ENCODE data around the gene FMO4. TPM values are rescaled to one million over a fixed set of nuclear protein-coding genes. Genes with fewer than 3 reads are reported as not detected.
"Not testable (repeated sequence)": the region's sequence is repeated elsewhere in the genome, so short reads cannot be mapped to it uniquely, and the experiment has no call there.

The FMO4 gene
- 1.5 TPM for polyA plus RNA-seq

- H3K4me1 Mint-ChIP-seq, result peaks cover 7 to 21% (median 12%) of the 10 kb centered on the region in 3 donors
- H3K9me3 Mint-ChIP-seq, result no peaks in the 10 kb centered on the region
- peak within 1 kb of the TSS; percentile 60 to 80 (median 72) for H3K4me3 Mint-ChIP-seq
- peaks cover 5% of the 10 kb centered on the region for H3K36me3 Mint-ChIP-seq
- H3K27ac Mint-ChIP-seq, result peak within 1 kb of the TSS; percentile 28 to 86 (median 63)
- no peaks in the 10 kb centered on the region for H3K27me3 Mint-ChIP-seq
Observed at GRCh38 chr1:171313835-171314320, at the start of gene FMO4. Gene FMO4 (plus strand): TSS chr1:171314183. CDS start chr1:171319826, 5,643 bp downstream.

GRCh38 chr1:171265686-171266085 lies 48.3 kb upstream of the FMO4 start:
- Mint-ChIP-seq H3K27me3 (peaks cover 4% of the 10 kb centered on the region), H3K4me3 (no peak overlapping the region), H3K27ac (no peak overlapping the region), H3K9me3 (no peaks in the 10 kb centered on the region), H3K4me1 (no peaks in the 10 kb centered on the region), H3K36me3 (no peaks in the 10 kb centered on the region)

- Mint-ChIP-seq H3K4me1 (no peaks in the 10 kb centered on the region), H3K4me3 (no peak overlapping the region), H3K9me3 (peaks cover 0 to 4% (median 0%) of the 10 kb centered on the region in 3 donors), H3K36me3 (no peaks in the 10 kb centered on the region), H3K27me3 (peaks cover 8% of the 10 kb centered on the region), H3K27ac (no peak overlapping the region)
Observed at GRCh38 chr1:171266930-171267329, 47.1 kb upstream of the FMO4 start.

GRCh38 chr1:171267391-171267790 lies 46.6 kb upstream of the FMO4 start:
- Mint-ChIP-seq H3K36me3 (no peaks in the 10 kb centered on the region), H3K4me3 (no peak overlapping the region), H3K4me1 (no peaks in the 10 kb centered on the region), H3K27ac (no peak overlapping the region), H3K9me3 (peaks cover 0 to 4% (median 0%) of the 10 kb centered on the region in 3 donors), H3K27me3 (peaks cover 8% of the 10 kb centered on the region)

GRCh38 chr1:171270806-171271205 lies 43.2 kb upstream of the FMO4 start:
- Mint-ChIP-seq H3K27ac (no peak overlapping the region), H3K4me3 (no peak overlapping the region), H3K9me3 (peaks cover 0 to 10% (median 0%) of the 10 kb centered on the region in 3 donors), H3K4me1 (no peaks in the 10 kb centered on the region), H3K27me3 (peaks cover 10% of the 10 kb centered on the region), H3K36me3 (no peaks in the 10 kb centered on the region)

- peaks cover 12% of the 10 kb centered on the region for H3K27me3 Mint-ChIP-seq
Observed at GRCh38 chr1:171277534-171277933, 36.4 kb upstream of the FMO4 start.

GRCh38 chr1:171279234-171279633 lies 34.7 kb upstream of the FMO4 start:
- Mint-ChIP-seq H3K4me3 (peak overlapping the region in 1 of 4 donors; percentile 68), H3K27ac (no peak overlapping the region), H3K9me3 (no peaks in the 10 kb centered on the region), H3K36me3 (peaks cover 6% of the 10 kb centered on the region), H3K27me3 (peaks cover 9% of the 10 kb centered on the region), H3K4me1 (peaks cover 6 to 12% (median 8%) of the 10 kb centered on the region in 3 donors)

More at GRCh38 chr1:171277534-171277933, 36.4 kb upstream of the FMO4 start:
- Mint-ChIP-seq H3K4me3 (no peak overlapping the region), H3K4me1 (peaks cover 6 to 12% (median 8%) of the 10 kb centered on the region in 3 donors), H3K36me3 (peaks cover 3% of the 10 kb centered on the region), H3K9me3 (peaks cover 0 to 5% (median 0%) of the 10 kb centered on the region in 3 donors), H3K27ac (no peak overlapping the region)

GRCh38 chr1:171279678-171280077 lies 34.3 kb upstream of the FMO4 start:
- Mint-ChIP-seq H3K4me1 (peaks cover 6 to 12% (median 8%) of the 10 kb centered on the region in 3 donors), H3K27ac (no peak overlapping the region), H3K9me3 (no peaks in the 10 kb centered on the region), H3K27me3 (peaks cover 9% of the 10 kb centered on the region), H3K36me3 (peaks cover 6% of the 10 kb centered on the region), H3K4me3 (peak overlapping the region in 2 of 4 donors; percentile 68 to 73)

GRCh38 chr1:171280599-171280998 lies 33.4 kb upstream of the FMO4 start:
- Mint-ChIP-seq H3K27ac (no peak overlapping the region), H3K4me1 (peaks cover 6 to 12% (median 8%) of the 10 kb centered on the region in 3 donors), H3K9me3 (no peaks in the 10 kb centered on the region), H3K27me3 (peaks cover 14% of the 10 kb centered on the region), H3K4me3 (peak overlapping the region in 1 of 4 donors; percentile 47), H3K36me3 (peaks cover 6% of the 10 kb centered on the region)

- Mint-ChIP-seq H3K4me3 (no peak overlapping the region), H3K9me3 (no peaks in the 10 kb centered on the region), H3K27me3 (peaks cover 7% of the 10 kb centered on the region), H3K27ac (no peak overlapping the region), H3K4me1 (peaks cover 0 to 3% (median 0%) of the 10 kb centered on the region in 3 donors), H3K36me3 (peaks cover 3% of the 10 kb centered on the region)
Observed at GRCh38 chr1:171286032-171286705, 27.8 kb upstream of the FMO4 start.

- H3K27ac Mint-ChIP-seq, result no peak overlapping the region
- peak overlapping the region in 1 of 4 donors; percentile 20 for H3K4me3 Mint-ChIP-seq
- peaks cover 0 to 2% (median 0%) of the 10 kb centered on the region in 3 donors for H3K9me3 Mint-ChIP-seq
- peaks cover 2% of the 10 kb centered on the region for H3K27me3 Mint-ChIP-seq
- H3K36me3 Mint-ChIP-seq, result no peaks in the 10 kb centered on the region
- peaks cover 0 to 3% (median 1%) of the 10 kb centered on the region in 3 donors for H3K4me1 Mint-ChIP-seq
Observed at GRCh38 chr1:171290621-171291020, 23.4 kb upstream of the FMO4 start.

GRCh38 chr1:171292799-171293198 lies 21.2 kb upstream of the FMO4 start:
- Mint-ChIP-seq H3K27ac (no peak overlapping the region), H3K27me3 (peaks cover 4% of the 10 kb centered on the region), H3K9me3 (peaks cover 0 to 3% (median 3%) of the 10 kb centered on the region in 3 donors), H3K4me1 (peaks cover 0 to 1% (median 0%) of the 10 kb centered on the region in 3 donors), H3K4me3 (no peak overlapping the region), H3K36me3 (no peaks in the 10 kb centered on the region)

GRCh38 chr1:171295383-171295782 lies 18.6 kb upstream of the FMO4 start:
- H3K4me1 Mint-ChIP-seq, H3K27me3 Mint-ChIP-seq, H3K36me3 Mint-ChIP-seq, H3K27ac Mint-ChIP-seq, H3K4me3 Mint-ChIP-seq: not testable (repeated sequence)
- H3K9me3 Mint-ChIP-seq, result peaks cover 2 to 15% (median 9%) of the 10 kb centered on the region in 3 donors

GRCh38 chr1:171295821-171296220 lies 18.2 kb upstream of the FMO4 start:
- peaks cover 6% of the 10 kb centered on the region for H3K27me3 Mint-ChIP-seq
- H3K36me3 Mint-ChIP-seq, result no peaks in the 10 kb centered on the region
- no peak overlapping the region for H3K27ac Mint-ChIP-seq
- H3K4me3 Mint-ChIP-seq, result no peak overlapping the region
- H3K9me3 Mint-ChIP-seq, result peaks cover 2 to 15% (median 9%) of the 10 kb centered on the region in 3 donors
- H3K4me1 Mint-ChIP-seq, result peaks cover 0 to 1% (median 0%) of the 10 kb centered on the region in 3 donors

- H3K27me3 Mint-ChIP-seq, result peaks cover 9% of the 10 kb centered on the region
- peaks cover 2 to 20% (median 17%) of the 10 kb centered on the region in 3 donors for H3K9me3 Mint-ChIP-seq
- no peak overlapping the region for H3K4me3 Mint-ChIP-seq
- no peaks in the 10 kb centered on the region for H3K36me3 Mint-ChIP-seq
- peaks cover 0 to 1% (median 0%) of the 10 kb centered on the region in 3 donors for H3K4me1 Mint-ChIP-seq
- H3K27ac Mint-ChIP-seq, result no peak overlapping the region
Observed at GRCh38 chr1:171296897-171297296, 17.1 kb upstream of the FMO4 start.

GRCh38 chr1:171298696-171299095 lies 15.3 kb upstream of the FMO4 start:
- peaks cover 2 to 25% (median 21%) of the 10 kb centered on the region in 3 donors for H3K9me3 Mint-ChIP-seq
- peaks cover 12% of the 10 kb centered on the region for H3K27me3 Mint-ChIP-seq
- H3K27ac Mint-ChIP-seq, result no peak overlapping the region
- no peak overlapping the region for H3K4me3 Mint-ChIP-seq
- no peaks in the 10 kb centered on the region for H3K36me3 Mint-ChIP-seq
- H3K4me1 Mint-ChIP-seq, result no peaks in the 10 kb centered on the region

All from IgD-negative memory B cell (primary cell).